PC-3 (cell line): Measurements from ENCODE around the gene PLIN1. TPM values are rescaled to one million over a fixed set of nuclear protein-coding genes. Genes with fewer than 3 reads are reported as not detected.

ENCODE experiments used
- ATAC-seq: fragments of 200-7000 bp; cut with Tn5 transposase; 2 replicates; pipeline ENCODE4 v1.9.1; 2020; ENCODE audit warnings: mild to moderate bottlenecking, moderate library complexity
- BruUV-seq: library from RNA; stranded (reverse); fragments of 400-500 nt; replicated peaks from 2 replicates; lab custom pipeline; 2021; lab: Mats Ljungman, UMichigan
- CTCF ChIA-PET: fragments of 300-600 bp; sonication (Branson Sonifier 250); formaldehyde crosslinking; loops from one replicate; lab custom pipeline; 2022; ENCODE audit warnings: antibody characterized with exemption; lab: Charles Lee
- POLR2A ChIA-PET: fragments of 300-600 bp; sonication (Branson Sonifier 250); formaldehyde crosslinking; loops from one replicate; lab custom pipeline; 2022; ENCODE audit warnings: antibody characterized with exemption; ENCODE audit not compliant: unreplicated experiment; lab: Charles Lee
- DNase-seq: peaks from one replicate; pipeline ENCODE4 v3.0.0-alpha.2; 2015
- H2AFZ ChIP-seq: fragments of 300-600 bp; sonication (generic); 2 replicates; pipeline ENCODE4 v1.6.0; 2016; ENCODE audit warnings: antibody characterized with exemption, low read length
- H3F3A ChIP-seq: fragments of 300-600 bp; sonication (generic); one replicate; pipeline ENCODE4 v1.6.0; 2017; ENCODE audit warnings: antibody characterized with exemption, low read length, control low read depth, mild to moderate bottlenecking; ENCODE audit not compliant: unreplicated experiment
- H3K27ac ChIP-seq: fragments of 300-600 bp; sonication (generic); 2 replicates; pipeline ENCODE4 v1.5.1; 2016; ENCODE audit warnings: mild to moderate bottlenecking, low read length
- H3K27me3 ChIP-seq: fragments of 300-600 bp; sonication (generic); 2 replicates; pipeline ENCODE4 v1.6.1; 2016; ENCODE audit warnings: low read length, mixed read lengths
- H3K36me3 ChIP-seq: fragments of 300-600 bp; sonication (generic); 2 replicates; pipeline ENCODE4 v1.6.1; 2016; ENCODE audit warnings: low read depth, mixed run types, low read length, mixed read lengths
- H3K4me1 ChIP-seq: fragments of 300-600 bp; sonication (generic); 2 replicates; pipeline ENCODE4 v1.5.1; 2016; ENCODE audit warnings: low read length; ENCODE audit not compliant: insufficient read depth
- H3K4me2 ChIP-seq: fragments of 300-600 bp; sonication (generic); 2 replicates; pipeline ENCODE4 v1.6.0; 2016; ENCODE audit warnings: low read length
- H3K4me3 ChIP-seq: fragments of 300-600 bp; sonication (generic); 2 replicates; pipeline ENCODE4 v1.5.1; 2016; ENCODE audit warnings: mild to moderate bottlenecking, low read length, mixed read lengths
- H3K79me2 ChIP-seq: fragments of 300-600 bp; sonication (generic); 2 replicates; pipeline ENCODE4 v1.6.1; 2017; ENCODE audit warnings: low read length, mixed read lengths
- H3K9ac ChIP-seq: fragments of 300-600 bp; sonication (generic); 2 replicates; pipeline ENCODE4 v1.6.0; 2016; ENCODE audit warnings: mild to moderate bottlenecking, low read length
- H3K9me2 ChIP-seq: fragments of 300-600 bp; sonication (generic); replicated peaks from 2 replicates; pipeline ENCODE4 v1.6.1; 2016; ENCODE audit warnings: mixed run types, low read length, mixed read lengths
- H3K9me3 ChIP-seq: fragments of 300-600 bp; sonication (generic); 2 replicates; pipeline ENCODE4 v1.6.1; 2016; ENCODE audit warnings: low read length, mixed read lengths
- H4K20me1 ChIP-seq: fragments of 300-600 bp; sonication (generic); 2 replicates; pipeline ENCODE4 v1.6.1; 2016; ENCODE audit warnings: low read length, mixed read lengths
- CTCF ChIP-seq: fragments of 300-600 bp; sonication (generic); conservative IDR thresholded peaks from 2 replicates; pipeline ENCODE4 v1.5.1; 2017; ENCODE audit warnings: antibody characterized with exemption, low read depth, mild to moderate bottlenecking, low read length
- EZH2 ChIP-seq: fragments of 300-600 bp; sonication (generic); IDR thresholded peaks from one replicate; pipeline ENCODE4 v1.6.1; 2017; ENCODE audit warnings: antibody characterized with exemption, mild to moderate bottlenecking, low read length; ENCODE audit not compliant: unreplicated experiment
- EZH2phosphoT487 ChIP-seq: fragments of 300-600 bp; sonication (generic); IDR thresholded peaks from 2 replicates; pipeline ENCODE4 v1.6.1; 2018; ENCODE audit warnings: mild to moderate bottlenecking, antibody characterized with exemption, low read length, borderline replicate concordance
- intact Hi-C: fragments of 100-400 bp; cut with micrococcal nuclease; formaldehyde crosslinking; loops from 2 replicates; pipeline ENCODE4 v1.9.0; 2023
- total RNA-seq: library from RNA; depleted of rRNA; stranded (reverse); fragments of >200 nt; gene quantifications from 2 replicates; pipeline ENCODE4 v1.2.3, GENCODE V29; 2014

The PLIN1 gene
- total RNA-seq, 1 experiment from 2014 or later: 1.0 TPM

- peaks cover 15% of the 10 kb centered on the region for H3K4me1 ChIP-seq
- H3K4me3 ChIP-seq: no peak overlapping the region
- no peaks in the 10 kb centered on the region for H4K20me1 ChIP-seq
- ATAC-seq (no peak), DNase-seq (no peak)
- ChIA-PET POLR2A (no interaction called here), CTCF (no interaction called here)
- H3F3A ChIP-seq: no peaks in the 10 kb centered on the region
- H3K4me2 ChIP-seq: no peak overlapping the region
- H3K27ac ChIP-seq: no peak overlapping the region
- H3K9ac ChIP-seq: no peak overlapping the region
- no peaks in the 10 kb centered on the region for H3K9me2 ChIP-seq
- no peaks in the 10 kb centered on the region for H3K36me3 ChIP-seq
- H3K79me2 ChIP-seq: no peaks in the 10 kb centered on the region
- H3K9me3 ChIP-seq: no peaks in the 10 kb centered on the region
- no TSS peak for BruUV-seq
- no peak overlapping the region for H2AFZ ChIP-seq
- intact Hi-C loops: no loop called here
- TF ChIP-seq CTCF (no peak), EZH2phosphoT487 (no peak), EZH2 (no peak)
- no peaks in the 10 kb centered on the region for H3K27me3 ChIP-seq
Measured at GRCh38 chr15:89669309-89669865, 9.8 kb downstream of the PLIN1 start.

GRCh38 chr15:89668171-89668570, 11.0 kb downstream of the PLIN1 start:
- H3K79me2 ChIP-seq: no peaks in the 10 kb centered on the region
- no peak overlapping the region for H3K4me2 ChIP-seq
- H3F3A ChIP-seq: no peaks in the 10 kb centered on the region
- H3K4me3 ChIP-seq: no peak overlapping the region
- BruUV-seq: no TSS peak
- no peaks in the 10 kb centered on the region for H3K9me2 ChIP-seq
- H4K20me1 ChIP-seq: no peaks in the 10 kb centered on the region
- DNase-seq (no peak), ATAC-seq (no peak)
- no peaks in the 10 kb centered on the region for H3K36me3 ChIP-seq
- H3K9me3 ChIP-seq: no peaks in the 10 kb centered on the region
- no peaks in the 10 kb centered on the region for H3K27me3 ChIP-seq
- intact Hi-C loops: no loop called here
- no peak for TF ChIP-seq CTCF
- TF ChIP-seq EZH2: no peak
- TF ChIP-seq EZH2phosphoT487: no peak
- ChIA-PET POLR2A (no interaction called here), CTCF (no interaction called here)
- no peak overlapping the region for H2AFZ ChIP-seq
- H3K9ac ChIP-seq: no peak overlapping the region
- H3K27ac ChIP-seq: no peak overlapping the region
- H3K4me1 ChIP-seq: peaks cover 20% of the 10 kb centered on the region

- ChIA-PET CTCF (no interaction called here), POLR2A (no interaction called here)
- H3K9ac ChIP-seq: no peak overlapping the region
- H3K4me1 ChIP-seq: peaks cover 25% of the 10 kb centered on the region
- no peaks in the 10 kb centered on the region for H3F3A ChIP-seq
- no peak overlapping the region for H3K4me2 ChIP-seq
- H3K9me3 ChIP-seq: no peaks in the 10 kb centered on the region
- H4K20me1 ChIP-seq: no peaks in the 10 kb centered on the region
- no peaks in the 10 kb centered on the region for H3K9me2 ChIP-seq
- DNase-seq (no peak), ATAC-seq (no peak)
- no peaks in the 10 kb centered on the region for H3K27me3 ChIP-seq
- BruUV-seq: no TSS peak
- H3K79me2 ChIP-seq: no peaks in the 10 kb centered on the region
- intact Hi-C loops: no loop called here
- no peak overlapping the region for H2AFZ ChIP-seq
- H3K27ac ChIP-seq: no peak overlapping the region
- H3K4me3 ChIP-seq: no peak overlapping the region
- no peaks in the 10 kb centered on the region for H3K36me3 ChIP-seq
- TF ChIP-seq EZH2phosphoT487 (no peak), EZH2 (no peak), CTCF (no peak)
Measured at GRCh38 chr15:89667706-89667960, 11.5 kb downstream of the PLIN1 start.
